ENCODE data around the gene AGR2.

AGR2 gene

GRCh38 chr7:16813232-16813616 lies 8.4 kb upstream of the AGR2 start:
- DNase-seq (ENCODE audit: low read depth in 2 of 2, low spot score in 1 of 2): no peak

GRCh38 chr7:16812542-16813231 lies 7.9 kb upstream of the AGR2 start:
- DNase-seq (ENCODE audit: low read depth in 2 of 2, low spot score in 1 of 2): no peak

- no peak for DNase-seq (ENCODE audit: low read depth in 2 of 2, low spot score in 1 of 2)
Observed at GRCh38 chr7:16811551-16811950, 6.8 kb upstream of the AGR2 start.

- DNase-seq (ENCODE audit: low read depth in 2 of 2, low spot score in 1 of 2): no peak
Observed at GRCh38 chr7:16810573-16810972, 5.8 kb upstream of the AGR2 start.

- no peak for DNase-seq (ENCODE audit: low read depth in 2 of 2, low spot score in 1 of 2)
Observed at GRCh38 chr7:16810112-16810511, 5.3 kb upstream of the AGR2 start.

GRCh38 chr7:16805441-16805840 lies 642 bp upstream of the AGR2 start:
- DNase-seq (ENCODE audit: low read depth in 2 of 2, low spot score in 1 of 2): no peak

- no peak for DNase-seq (ENCODE audit: low read depth in 2 of 2, low spot score in 1 of 2)
Observed at GRCh38 chr7:16803881-16804673, 722 bp downstream of the AGR2 start.

- DNase-seq (ENCODE audit: low read depth in 2 of 2, low spot score in 1 of 2): no peak
Observed at GRCh38 chr7:16803125-16803524, 1.7 kb downstream of the AGR2 start.

- no peak for DNase-seq (ENCODE audit: low read depth in 2 of 2, low spot score in 1 of 2)
Observed at GRCh38 chr7:16801579-16801978, 3.2 kb downstream of the AGR2 start.

- no peak for DNase-seq (ENCODE audit: low read depth in 2 of 2, low spot score in 1 of 2)
Observed at GRCh38 chr7:16801111-16801542, 3.7 kb downstream of the AGR2 start.

- no peak for DNase-seq (ENCODE audit: low read depth in 2 of 2, low spot score in 1 of 2)
Observed at GRCh38 chr7:16795624-16796023, 9.2 kb downstream of the AGR2 start.

- DNase-seq (ENCODE audit: low read depth in 2 of 2, low spot score in 1 of 2): no peak
Observed at GRCh38 chr7:16794986-16795385, 9.8 kb downstream of the AGR2 start.

- DNase-seq (ENCODE audit: low read depth in 2 of 2, low spot score in 1 of 2): no peak
Observed at GRCh38 chr7:16791905-16792698, 12.7 kb downstream of the AGR2 start.

- no peak for DNase-seq (ENCODE audit: low read depth in 2 of 2, low spot score in 1 of 2)
Observed at GRCh38 chr7:16791071-16791470, 13.7 kb downstream of the AGR2 start.

GRCh38 chr7:16787127-16787526 lies 17.7 kb downstream of the AGR2 start:
- DNase-seq (ENCODE audit: low read depth in 2 of 2, low spot score in 1 of 2): no peak

GRCh38 chr7:16786257-16786656 lies 18.5 kb downstream of the AGR2 start:
- no peak for DNase-seq (ENCODE audit: low read depth in 2 of 2, low spot score in 1 of 2)

- DNase-seq (ENCODE audit: low read depth in 2 of 2, low spot score in 1 of 2): no peak
Observed at GRCh38 chr7:16785846-16786245, 19.0 kb downstream of the AGR2 start.

- no peak for DNase-seq (ENCODE audit: low read depth in 2 of 2, low spot score in 1 of 2)
Observed at GRCh38 chr7:16785321-16785720, 19.5 kb downstream of the AGR2 start.

- DNase-seq (ENCODE audit: low read depth in 2 of 2, low spot score in 1 of 2): no peak
Observed at GRCh38 chr7:16780596-16780995, 24.2 kb downstream of the AGR2 start.

GRCh38 chr7:16779051-16779450 lies 25.7 kb downstream of the AGR2 start:
- no peak for DNase-seq (ENCODE audit: low read depth in 2 of 2, low spot score in 1 of 2)

GRCh38 chr7:16778476-16778875 lies 26.3 kb downstream of the AGR2 start:
- DNase-seq (ENCODE audit: low read depth in 2 of 2, low spot score in 1 of 2): no peak

GRCh38 chr7:16776053-16776452 lies 28.7 kb downstream of the AGR2 start:
- DNase-seq (ENCODE audit: low read depth in 2 of 2, low spot score in 1 of 2): no peak
